KMS-11 (cell line): ENCODE data around the gene GALNT10.

Experiments used
- H2AFZ ChIP-seq: fragments of 200-600 bp; sonication (generic); 2 replicates; pipeline ENCODE4 v1.6.1; 2016; ENCODE audit warnings: antibody characterized with exemption, mixed run types, low read depth
- H3K27ac ChIP-seq: fragments of 200-600 bp; sonication (generic); 2 replicates; pipeline ENCODE4 v1.6.1; 2016; ENCODE audit warnings: mild to moderate bottlenecking, mixed run types
- H3K27me3 ChIP-seq: fragments of 200-600 bp; sonication (generic); 2 replicates; pipeline ENCODE4 v1.6.1; 2017; ENCODE audit warnings: mild to moderate bottlenecking, low read depth, mixed run types, moderate library complexity; ENCODE audit not compliant: insufficient read depth
- H3K36me3 ChIP-seq: fragments of 200-600 bp; sonication (generic); 2 replicates; pipeline ENCODE4 v1.6.1; 2017; ENCODE audit warnings: mild to moderate bottlenecking, mixed run types; ENCODE audit not compliant: insufficient read depth
- H3K4me1 ChIP-seq: fragments of 200-600 bp; sonication (generic); 2 replicates; pipeline ENCODE4 v1.6.1; 2016; ENCODE audit warnings: mild to moderate bottlenecking, low read depth, mixed run types; ENCODE audit not compliant: poor library complexity, severe bottlenecking
- H3K4me2 ChIP-seq: fragments of 200-600 bp; sonication (generic); 2 replicates; pipeline ENCODE4 v1.7.0; 2016; ENCODE audit warnings: mild to moderate bottlenecking, mixed run types
- H3K4me3 ChIP-seq: fragments of 200-600 bp; sonication (generic); IDR thresholded peaks from 2 replicates; pipeline ENCODE4 v1.6.1; 2017; ENCODE audit warnings: low read depth, low read length, mixed read lengths; ENCODE audit not compliant: insufficient read depth
- H3K79me2 ChIP-seq: fragments of 200-600 bp; sonication (generic); 2 replicates; pipeline ENCODE4 v1.6.1; 2016; ENCODE audit warnings: low read depth, mixed run types; ENCODE audit not compliant: insufficient read depth
- H3K9ac ChIP-seq: fragments of 200-600 bp; sonication (generic); 2 replicates; pipeline ENCODE4 v1.6.1; 2016; ENCODE audit warnings: mild to moderate bottlenecking, mixed run types
- H4K20me1 ChIP-seq: fragments of 200-600 bp; sonication (generic); 2 replicates; pipeline ENCODE4 v1.6.1; 2016; ENCODE audit warnings: mild to moderate bottlenecking, mixed run types; ENCODE audit not compliant: insufficient read depth
- TF ChIP-seq, protein P1 (sequence below): fragments of 200-600 bp; sonication (generic); conservative IDR thresholded peaks from 2 replicates; pipeline ENCODE4 v1.6.1; 2017; ENCODE audit warnings: low read depth, mild to moderate bottlenecking, antibody characterized with exemption, low read length, moderate library complexity, mixed read lengths

The GALNT10 gene

DNA sequence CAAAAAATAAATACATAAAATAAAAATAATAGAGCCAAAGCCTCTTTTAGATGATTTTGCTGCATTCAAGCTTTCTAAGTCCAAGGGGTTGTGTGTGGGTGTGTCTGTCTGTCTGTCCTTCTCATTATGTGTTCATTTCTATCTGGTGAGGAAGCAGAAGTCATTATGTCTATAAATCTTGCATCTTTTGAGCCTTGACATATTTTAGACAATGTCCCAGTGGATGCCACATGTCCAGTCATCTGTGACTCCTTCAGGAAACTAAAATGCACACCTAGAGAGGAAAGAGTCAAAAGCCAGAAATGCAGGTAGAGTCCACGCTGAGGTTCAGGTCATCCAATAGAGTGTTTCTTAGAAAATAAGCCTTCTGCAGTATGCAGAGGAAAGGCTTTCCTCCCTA is 80.9 kb downstream of the GALNT10 start:
- no peak overlapping the region for H2AFZ ChIP-seq
- no peak overlapping the region for H3K27ac ChIP-seq
- no peaks in the 10 kb centered on the region for H3K79me2 ChIP-seq
- no peak overlapping the region for H3K4me2 ChIP-seq
- TF ChIP-seq, protein P1, sequence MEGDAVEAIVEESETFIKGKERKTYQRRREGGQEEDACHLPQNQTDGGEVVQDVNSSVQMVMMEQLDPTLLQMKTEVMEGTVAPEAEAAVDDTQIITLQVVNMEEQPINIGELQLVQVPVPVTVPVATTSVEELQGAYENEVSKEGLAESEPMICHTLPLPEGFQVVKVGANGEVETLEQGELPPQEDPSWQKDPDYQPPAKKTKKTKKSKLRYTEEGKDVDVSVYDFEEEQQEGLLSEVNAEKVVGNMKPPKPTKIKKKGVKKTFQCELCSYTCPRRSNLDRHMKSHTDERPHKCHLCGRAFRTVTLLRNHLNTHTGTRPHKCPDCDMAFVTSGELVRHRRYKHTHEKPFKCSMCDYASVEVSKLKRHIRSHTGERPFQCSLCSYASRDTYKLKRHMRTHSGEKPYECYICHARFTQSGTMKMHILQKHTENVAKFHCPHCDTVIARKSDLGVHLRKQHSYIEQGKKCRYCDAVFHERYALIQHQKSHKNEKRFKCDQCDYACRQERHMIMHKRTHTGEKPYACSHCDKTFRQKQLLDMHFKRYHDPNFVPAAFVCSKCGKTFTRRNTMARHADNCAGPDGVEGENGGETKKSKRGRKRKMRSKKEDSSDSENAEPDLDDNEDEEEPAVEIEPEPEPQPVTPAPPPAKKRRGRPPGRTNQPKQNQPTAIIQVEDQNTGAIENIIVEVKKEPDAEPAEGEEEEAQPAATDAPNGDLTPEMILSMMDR, result no peak
- H4K20me1 ChIP-seq, result no peaks in the 10 kb centered on the region
- no peak overlapping the region for H3K9ac ChIP-seq
- no peaks in the 10 kb centered on the region for H3K36me3 ChIP-seq
- H3K4me3 ChIP-seq, result no peak overlapping the region
- peaks cover 66% of the 10 kb centered on the region for H3K4me1 ChIP-seq
- no peaks in the 10 kb centered on the region for H3K27me3 ChIP-seq

DNA sequence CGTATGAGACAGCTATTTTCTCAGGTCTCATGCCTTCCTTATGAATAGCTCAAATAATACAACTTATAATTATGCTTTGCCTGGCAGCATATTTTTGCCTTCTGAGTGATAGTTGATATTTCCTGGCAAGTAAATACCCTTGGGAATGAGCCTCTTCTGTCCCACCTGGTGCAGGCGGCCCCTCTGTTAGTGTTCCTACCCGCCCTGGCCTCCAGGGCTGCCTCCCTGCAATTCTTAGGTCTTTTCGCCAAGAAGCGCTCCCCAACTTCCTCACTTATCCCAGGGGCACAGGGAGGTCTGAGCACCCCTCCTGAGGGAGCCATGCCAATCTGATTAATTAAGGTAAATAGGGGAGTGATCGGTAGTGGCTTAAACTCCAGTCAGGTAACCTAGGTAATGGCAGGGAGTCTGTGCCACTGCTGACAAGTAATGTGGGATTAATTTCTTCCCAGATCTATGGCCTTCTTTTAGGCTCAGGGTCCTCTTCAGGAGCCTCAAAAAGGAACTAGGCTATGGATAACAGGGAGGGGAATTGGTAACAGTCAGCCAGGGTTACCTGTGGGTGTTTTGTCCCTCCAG is 81.5 kb downstream of the GALNT10 start:
- Histone ChIP-seq H3K9ac (no peak overlapping the region), H3K4me3 (no peak overlapping the region), H3K36me3 (no peaks in the 10 kb centered on the region), H3K4me1 (peaks cover 69% of the 10 kb centered on the region), H3K27ac (peak overlapping the region; percentile 84), H2AFZ (no peak overlapping the region), H4K20me1 (no peaks in the 10 kb centered on the region), H3K4me2 (no peak overlapping the region), H3K27me3 (no peaks in the 10 kb centered on the region), H3K79me2 (no peaks in the 10 kb centered on the region)
- TF ChIP-seq, protein P1, result no peak

DNA sequence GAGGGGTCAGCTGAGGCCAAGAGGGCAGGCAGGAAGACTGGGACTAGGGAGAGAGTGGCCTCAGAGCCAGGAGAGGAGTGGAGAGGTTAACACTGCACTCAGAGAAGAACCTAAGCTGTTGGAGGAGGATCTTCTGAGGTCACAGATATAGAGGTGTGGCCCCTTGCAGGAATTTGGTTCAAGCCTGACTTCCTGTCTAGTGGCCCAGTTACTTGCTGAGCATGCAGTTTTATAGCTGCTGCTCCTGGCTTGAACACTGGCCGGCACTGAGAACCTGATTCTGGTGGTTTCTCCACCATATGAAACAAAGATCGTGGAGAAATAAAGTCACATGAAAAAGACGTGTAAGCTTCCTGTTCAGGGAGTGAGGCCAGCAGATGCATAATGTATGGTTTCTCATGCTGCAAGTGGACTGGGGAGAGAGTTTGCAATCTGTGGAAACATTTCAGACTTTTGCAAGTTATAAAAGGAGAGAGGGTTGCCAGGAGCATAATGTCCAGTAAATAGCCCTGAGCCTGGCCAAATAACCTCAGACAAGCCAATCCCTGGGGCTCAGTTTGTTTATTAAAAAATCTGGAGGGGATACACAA is 82.6 kb downstream of the GALNT10 start:
- no peaks in the 10 kb centered on the region for H3K27me3 ChIP-seq
- H3K4me1 ChIP-seq, result peaks cover 71% of the 10 kb centered on the region
- peak overlapping the region; percentile 84 for H3K27ac ChIP-seq
- H3K4me2 ChIP-seq, result peak overlapping the region; percentile 78
- TF ChIP-seq, protein P1, result no peak
- H3K4me3 ChIP-seq, result no peak overlapping the region
- peak overlapping the region; percentile 32; the same call in 1 of the 2 replicates for H3K9ac ChIP-seq
- no peaks in the 10 kb centered on the region for H3K79me2 ChIP-seq
- H4K20me1 ChIP-seq, result no peaks in the 10 kb centered on the region
- H2AFZ ChIP-seq, result peak overlapping the region; percentile 34; the same call in 1 of the 2 replicates
- no peaks in the 10 kb centered on the region for H3K36me3 ChIP-seq

DNA sequence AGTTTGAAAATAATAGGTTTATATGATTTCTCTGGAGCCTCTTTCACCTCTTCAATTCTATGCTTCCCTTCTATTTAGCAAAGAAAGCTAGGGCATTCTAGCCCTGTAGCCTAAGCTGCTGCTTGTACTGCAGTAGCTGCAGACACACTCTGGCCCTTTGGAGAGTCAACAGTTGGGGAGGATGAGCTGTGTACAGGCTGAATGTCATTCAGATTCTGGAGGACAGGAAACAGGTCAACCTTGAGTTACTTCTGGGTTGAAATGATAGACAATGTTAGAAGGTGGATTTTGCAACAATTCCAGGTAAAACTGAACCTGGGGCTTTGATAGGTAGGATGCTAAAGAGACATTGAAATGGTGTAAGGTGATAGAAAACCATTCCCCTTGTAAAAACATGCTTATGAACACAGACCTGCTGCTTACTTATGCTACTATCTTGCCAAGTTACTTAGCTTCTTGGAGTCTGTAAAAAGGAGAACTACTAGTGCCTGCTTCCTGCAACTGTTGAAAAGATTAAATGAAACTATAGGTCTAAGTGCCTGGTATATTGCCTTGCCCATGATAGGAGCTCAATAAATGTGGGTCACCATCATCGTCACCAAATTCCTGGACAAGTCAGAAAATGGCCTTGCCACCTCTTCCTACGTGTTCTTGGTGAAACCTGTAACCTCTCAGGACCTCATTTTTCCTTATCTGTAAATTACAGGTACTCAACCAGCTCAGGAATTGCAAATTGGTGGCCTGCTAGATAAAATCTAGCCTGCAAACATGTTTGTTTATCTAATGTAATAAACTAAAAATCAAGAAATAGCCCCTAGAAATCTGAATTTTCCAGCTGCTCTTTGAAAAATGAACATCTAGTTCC is 83.7 kb downstream of the GALNT10 start:
- Histone ChIP-seq H3K27ac (peak overlapping the region; percentile 84), H2AFZ (no peak overlapping the region), H3K9ac (peak overlapping the region; percentile 32; the same call in 1 of the 2 replicates), H3K4me1 (peaks cover 82% of the 10 kb centered on the region), H3K4me3 (no peak overlapping the region), H3K27me3 (no peaks in the 10 kb centered on the region), H3K36me3 (no peaks in the 10 kb centered on the region), H4K20me1 (no peaks in the 10 kb centered on the region), H3K4me2 (peak overlapping the region; percentile 78), H3K79me2 (no peaks in the 10 kb centered on the region)
- TF ChIP-seq, protein P1, result no peak
